GM10248 (cell line): Measurements from ENCODE around the gene AHCYL1.

Experiments
- CTCF ChIA-PET: fragments of 300-600 bp; sonication (Branson Sonifier 250); formaldehyde crosslinking; extraction: SDS; loops from one replicate; lab custom pipeline; 2021; ENCODE audit warnings: antibody characterized with exemption; lab: Yijun Ruan, JAX
- POLR2A ChIA-PET: fragments of 350-650 bp; sonication (Branson Sonifier 250); formaldehyde crosslinking; extraction: SDS; loops from one replicate; lab custom pipeline; 2020; ENCODE audit warnings: antibody characterized with exemption; lab: Yijun Ruan, JAX
- DNase-seq: peaks from one replicate; pipeline ENCODE4 v3.0.0; 2012; ENCODE audit errors: extremely low spot score
- CTCF ChIP-seq: IDR thresholded peaks from 2 replicates; pipeline ENCODE4 v1.5.1; 2012; ENCODE audit warnings: mild to moderate bottlenecking, low read depth; ENCODE audit errors: extremely low read depth, missing control alignments, control extremely low read depth

Gene AHCYL1

GRCh38 chr1:110067893-110068645, 83.5 kb downstream of the AHCYL1 start:
- POLR2A ChIA-PET = no interaction called here
- CTCF ChIA-PET = interaction anchor here (1.3 to 21.9 kb wide), 5 partner anchors 8 to 37 kb away, joined by 4 to 387 read pairs (median 5); partner anchors contain the start of gene STRIP1

GRCh38 chr1:110068646-110069403, 84.3 kb downstream of the AHCYL1 start:
- DNase-seq = no peak
- ChIA-PET POLR2A (no interaction called here), CTCF (interaction anchor here (0.8 to 1.3 kb wide), 3 partner anchors 8 to 14 kb away, joined by 3 to 4 read pairs (median 3); no protein-coding TSS in a partner anchor)
- no peak for TF ChIP-seq CTCF

More at GRCh38 chr1:110067893-110068645, 83.5 kb downstream of the AHCYL1 start:
- DNase-seq = no peak
- no peak for TF ChIP-seq CTCF

GRCh38 chr1:110069404-110070281, 85.1 kb downstream of the AHCYL1 start:
- no peak for TF ChIP-seq CTCF
- CTCF ChIA-PET = interaction anchor here (0.8 to 1.3 kb wide), 3 partner anchors 9 to 15 kb away, joined by 3 to 4 read pairs (median 3); no protein-coding TSS in a partner anchor
- POLR2A ChIA-PET = no interaction called here
- no peak for DNase-seq

- no peak for DNase-seq
- POLR2A ChIA-PET = no interaction called here
- CTCF ChIA-PET = interaction anchor here (1.0 to 2.4 kb wide), 5 partner anchors 10 to 36 kb away, joined by 5 to 17 read pairs (median 9); no protein-coding TSS in a partner anchor
- no peak for TF ChIP-seq CTCF
Observed at GRCh38 chr1:110070282-110070669, 85.7 kb downstream of the AHCYL1 start.

- DNase-seq = no peak
- TF ChIP-seq CTCF = no peak
- ChIA-PET POLR2A (interaction anchor here (1.0 kb wide), 1 partner anchor 30 kb away, joined by 3 read pairs; no protein-coding TSS in a partner anchor), CTCF (interaction anchor here (0.7 to 2.4 kb wide), 9 partner anchors 9 to 425 kb away, joined by 3 to 17 read pairs (median 5); no protein-coding TSS in a partner anchor)
Observed at GRCh38 chr1:110070671-110071242, 86.2 kb downstream of the AHCYL1 start, which contains the start of gene ALX3. TSS of gene ALX3 (minus strand) at chr1:110070672. CDS start at chr1:110070612, 60 bp downstream.
